GM12874 (cell line): ENCODE results near the gene ERAL1.

Experiments
- TF ChIP-seq, protein P1 (sequence below): IDR thresholded peaks from 2 replicates; pipeline ENCODE4 v1.5.1; 2011; ENCODE audit warnings: low read depth, mild to moderate bottlenecking, control low read depth, low read length, moderate library complexity; ENCODE audit not compliant: insufficient read depth

ERAL1 gene

DNA sequence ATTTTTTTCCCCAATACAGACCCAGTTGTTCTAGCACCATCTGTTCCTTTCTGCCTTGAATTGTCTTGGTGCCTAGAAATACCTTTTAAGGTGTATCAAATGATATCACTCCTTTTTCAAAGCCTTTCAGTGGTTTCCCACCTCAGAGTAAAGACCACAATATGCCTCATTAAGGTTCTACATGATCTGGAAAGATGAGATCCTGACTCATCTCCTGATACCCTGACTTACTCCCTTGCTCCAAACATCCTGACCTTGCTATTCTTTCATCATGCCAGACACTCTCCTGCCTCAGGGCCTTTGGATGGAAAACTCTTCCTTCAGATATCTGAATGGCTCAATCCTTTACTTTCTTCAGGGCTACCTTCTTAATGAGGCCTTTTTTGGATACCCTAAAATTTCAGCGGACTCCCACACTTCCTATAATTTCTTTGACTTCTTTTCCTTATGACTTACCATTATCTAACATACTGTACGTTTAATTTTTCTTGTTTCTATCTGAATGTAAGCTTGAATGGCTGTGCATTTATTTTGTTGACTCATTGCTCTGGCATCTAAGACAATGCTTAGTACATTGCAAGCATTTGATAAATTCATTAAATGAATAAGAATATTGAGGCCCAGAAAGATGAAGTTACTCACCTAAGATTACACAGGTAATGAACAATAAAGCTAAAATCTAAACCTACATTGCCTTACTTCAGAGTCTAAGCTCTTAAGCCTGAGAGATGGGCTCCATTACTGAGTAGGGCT lies 23.5 kb downstream of the ERAL1 start:
- TF ChIP-seq, protein P1, sequence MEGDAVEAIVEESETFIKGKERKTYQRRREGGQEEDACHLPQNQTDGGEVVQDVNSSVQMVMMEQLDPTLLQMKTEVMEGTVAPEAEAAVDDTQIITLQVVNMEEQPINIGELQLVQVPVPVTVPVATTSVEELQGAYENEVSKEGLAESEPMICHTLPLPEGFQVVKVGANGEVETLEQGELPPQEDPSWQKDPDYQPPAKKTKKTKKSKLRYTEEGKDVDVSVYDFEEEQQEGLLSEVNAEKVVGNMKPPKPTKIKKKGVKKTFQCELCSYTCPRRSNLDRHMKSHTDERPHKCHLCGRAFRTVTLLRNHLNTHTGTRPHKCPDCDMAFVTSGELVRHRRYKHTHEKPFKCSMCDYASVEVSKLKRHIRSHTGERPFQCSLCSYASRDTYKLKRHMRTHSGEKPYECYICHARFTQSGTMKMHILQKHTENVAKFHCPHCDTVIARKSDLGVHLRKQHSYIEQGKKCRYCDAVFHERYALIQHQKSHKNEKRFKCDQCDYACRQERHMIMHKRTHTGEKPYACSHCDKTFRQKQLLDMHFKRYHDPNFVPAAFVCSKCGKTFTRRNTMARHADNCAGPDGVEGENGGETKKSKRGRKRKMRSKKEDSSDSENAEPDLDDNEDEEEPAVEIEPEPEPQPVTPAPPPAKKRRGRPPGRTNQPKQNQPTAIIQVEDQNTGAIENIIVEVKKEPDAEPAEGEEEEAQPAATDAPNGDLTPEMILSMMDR = no peak

DNA sequence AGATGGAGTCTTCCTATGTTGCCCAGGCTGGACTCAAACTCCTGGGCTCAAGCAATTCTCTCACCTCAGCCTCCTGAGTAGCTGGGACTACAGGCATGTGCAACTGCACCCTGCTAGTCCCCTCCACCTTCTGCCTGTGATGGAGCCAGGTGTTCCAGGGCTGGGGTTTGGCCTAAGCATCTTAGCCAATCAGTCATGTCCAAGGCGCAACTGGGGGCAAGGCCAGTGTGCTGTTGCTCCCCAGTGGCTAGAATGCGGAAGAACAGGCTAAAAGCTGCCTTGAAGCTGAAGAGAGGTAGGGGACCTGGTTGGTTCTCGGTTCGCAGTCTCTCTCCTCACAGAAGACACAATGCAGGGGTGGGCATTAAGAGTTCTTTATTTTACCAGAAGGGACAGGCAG lies 24.2 kb downstream of the ERAL1 start:
- TF ChIP-seq, protein P1 = peak; percentile 36; the same call in 1 of the 2 replicates

DNA sequence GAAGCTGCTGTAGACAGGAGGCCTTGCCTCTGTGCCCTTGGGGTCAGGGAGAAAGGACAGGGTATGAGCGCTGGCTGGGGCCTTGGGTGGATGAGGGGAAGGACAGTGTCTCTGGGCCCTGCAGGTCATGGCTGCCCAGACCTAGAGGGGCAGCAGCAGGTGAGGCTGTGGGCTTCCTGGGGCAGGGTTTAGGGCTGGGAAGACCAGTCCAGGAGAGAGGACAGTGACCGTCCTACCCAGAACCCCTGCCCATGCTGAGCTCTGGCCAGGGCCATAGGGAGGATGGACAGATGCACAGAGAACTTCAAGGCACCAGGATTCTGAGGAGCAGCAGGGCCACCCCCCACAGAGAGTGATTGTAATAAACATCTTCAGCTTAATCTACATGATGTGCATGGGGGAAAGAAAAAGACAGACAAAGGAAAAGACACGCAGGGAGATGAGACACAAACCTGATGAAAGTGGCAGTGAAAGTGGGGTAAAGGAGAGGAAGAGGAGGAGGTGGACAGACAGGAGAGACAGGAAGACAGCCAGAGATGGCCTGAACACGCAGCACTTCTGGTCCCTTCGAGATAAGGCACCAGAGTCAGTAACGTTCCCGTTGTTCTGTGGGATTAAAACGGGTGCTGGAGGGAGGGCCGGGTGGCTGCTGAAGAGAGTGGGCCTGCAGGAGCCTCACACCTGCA lies 25.2 kb downstream of the ERAL1 start:
- TF ChIP-seq, protein P1 = no peak

- TF ChIP-seq, protein P1 = no peak
These were observed 25.7 kb downstream of the ERAL1 start for GRCh38 chr17:28880572-28880945.

- TF ChIP-seq, protein P1 = no peak
These were observed 26.8 kb downstream of the ERAL1 start for GRCh38 chr17:28881533-28882056.

GRCh38 chr17:28882154-28882895 lies 27.5 kb downstream of the ERAL1 start:
- TF ChIP-seq, protein P1 = no peak

GRCh38 chr17:28883967-28884702 lies 29.3 kb downstream of the ERAL1 start:
- TF ChIP-seq, protein P1 = no peak
